Measurements from ENCODE around the gene PLEKHA5. TPM values are rescaled to one million over a fixed set of nuclear protein-coding genes. Genes with fewer than 3 reads are reported as not detected.

The PLEKHA5 gene
- total RNA-seq, 4 donors from 2014 or later: 25.8 to 65.5 (median 34.1) TPM

DNA sequence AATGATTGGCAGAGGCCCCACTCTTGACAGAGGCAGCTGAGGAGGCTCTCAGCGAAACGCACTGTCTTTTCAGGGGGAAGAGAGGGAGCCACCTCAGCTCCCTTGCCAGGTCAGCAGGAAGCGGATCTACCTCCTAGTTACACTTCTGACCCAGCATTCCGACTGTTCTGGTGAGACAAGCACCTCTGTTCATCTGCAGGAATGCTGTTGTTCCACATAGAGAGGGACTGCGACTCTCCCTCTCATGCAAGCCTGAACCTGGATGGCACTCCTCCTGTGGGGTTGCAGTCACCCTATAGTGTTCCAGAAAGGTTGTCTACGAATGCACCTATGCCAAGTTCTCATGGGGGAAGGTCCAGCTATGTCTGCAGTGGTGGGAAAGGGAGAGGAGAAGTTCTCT, 272.7 kb downstream of the PLEKHA5 start:
- WGBS: 33% methylated on average over 6 of the region's 6 CpGs
- H3K27me3 ChIP-seq: no peaks in the 10 kb centered on the region
- H3K4me3 ChIP-seq: no peak overlapping the region
- H3K27ac ChIP-seq: no peak overlapping the region
- H3K36me3 ChIP-seq: no peaks in the 10 kb centered on the region
- DNase-seq (ENCODE audit: low spot score in 2 of 2): no peak
- no peaks in the 10 kb centered on the region for H3K9me3 ChIP-seq
- H3K4me1 ChIP-seq: peaks cover 30% of the 10 kb centered on the region
- no peak for TF ChIP-seq POLR2A (IDR thresholded peaks at IDR 0.05)
- TF ChIP-seq, protein P1, sequence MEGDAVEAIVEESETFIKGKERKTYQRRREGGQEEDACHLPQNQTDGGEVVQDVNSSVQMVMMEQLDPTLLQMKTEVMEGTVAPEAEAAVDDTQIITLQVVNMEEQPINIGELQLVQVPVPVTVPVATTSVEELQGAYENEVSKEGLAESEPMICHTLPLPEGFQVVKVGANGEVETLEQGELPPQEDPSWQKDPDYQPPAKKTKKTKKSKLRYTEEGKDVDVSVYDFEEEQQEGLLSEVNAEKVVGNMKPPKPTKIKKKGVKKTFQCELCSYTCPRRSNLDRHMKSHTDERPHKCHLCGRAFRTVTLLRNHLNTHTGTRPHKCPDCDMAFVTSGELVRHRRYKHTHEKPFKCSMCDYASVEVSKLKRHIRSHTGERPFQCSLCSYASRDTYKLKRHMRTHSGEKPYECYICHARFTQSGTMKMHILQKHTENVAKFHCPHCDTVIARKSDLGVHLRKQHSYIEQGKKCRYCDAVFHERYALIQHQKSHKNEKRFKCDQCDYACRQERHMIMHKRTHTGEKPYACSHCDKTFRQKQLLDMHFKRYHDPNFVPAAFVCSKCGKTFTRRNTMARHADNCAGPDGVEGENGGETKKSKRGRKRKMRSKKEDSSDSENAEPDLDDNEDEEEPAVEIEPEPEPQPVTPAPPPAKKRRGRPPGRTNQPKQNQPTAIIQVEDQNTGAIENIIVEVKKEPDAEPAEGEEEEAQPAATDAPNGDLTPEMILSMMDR (IDR thresholded peaks at IDR 0.05): no peak
- TF ChIP-seq POLR2AphosphoS5 (IDR thresholded peaks at IDR 0.05): no peak
- no peak for TF ChIP-seq EP300 (IDR thresholded peaks at IDR 0.05)

- TF ChIP-seq, protein P1 (IDR thresholded peaks at IDR 0.05): no peak
- TF ChIP-seq POLR2AphosphoS5 (IDR thresholded peaks at IDR 0.05): no peak
- no peak for TF ChIP-seq EP300 (IDR thresholded peaks at IDR 0.05)
- no peak for TF ChIP-seq POLR2A (IDR thresholded peaks at IDR 0.05)
- no peak overlapping the region for H3K27ac ChIP-seq
- DNase-seq (ENCODE audit: low spot score in 2 of 2): no peak
- 86% methylated on average over 3 of the region's 4 CpGs for WGBS
- H3K4me1 ChIP-seq: peaks cover 28% of the 10 kb centered on the region
- no peaks in the 10 kb centered on the region for H3K27me3 ChIP-seq
- no peaks in the 10 kb centered on the region for H3K36me3 ChIP-seq
- H3K4me3 ChIP-seq: no peak overlapping the region
- H3K9me3 ChIP-seq: no peaks in the 10 kb centered on the region
These were observed 273.4 kb downstream of the PLEKHA5 start for GRCh38 chr12:19402743-19403431.

DNA sequence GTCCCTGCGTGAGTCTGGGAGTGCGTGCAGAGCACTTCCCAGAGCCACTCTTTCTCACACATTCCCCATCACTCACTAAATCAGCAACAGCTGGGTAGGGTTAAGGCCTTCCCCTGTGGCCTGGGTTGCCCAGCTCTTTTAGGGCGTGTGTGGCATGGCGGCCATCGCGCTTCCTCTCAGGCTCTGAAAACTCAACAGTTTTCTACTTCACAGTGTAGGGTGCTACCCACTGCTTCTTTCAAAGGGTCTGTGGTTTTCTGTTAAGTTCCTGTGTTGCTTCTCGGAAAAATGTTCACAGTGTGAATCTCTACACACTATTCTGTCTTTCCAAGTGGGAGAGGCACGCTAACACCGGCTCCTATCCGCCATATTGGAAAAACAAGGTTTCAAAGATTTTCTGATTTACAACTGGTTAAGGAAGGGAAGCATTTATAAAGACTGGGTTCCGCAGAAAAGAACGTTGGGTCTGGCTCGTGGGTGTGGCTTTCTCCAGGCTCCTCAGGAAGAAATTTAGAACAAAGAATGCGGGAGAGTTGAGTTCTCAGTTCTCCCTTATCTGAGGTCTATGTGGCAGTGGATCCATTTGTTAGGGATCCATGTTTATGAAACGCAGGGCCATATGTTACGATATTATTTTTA, 274.8 kb downstream of the PLEKHA5 start:
- peaks cover 21% of the 10 kb centered on the region for H3K4me1 ChIP-seq
- no peaks in the 10 kb centered on the region for H3K9me3 ChIP-seq
- no peak overlapping the region for H3K27ac ChIP-seq
- WGBS: 94% methylated on average over 16 of the region's 16 CpGs
- TF ChIP-seq EP300 (IDR thresholded peaks at IDR 0.05): no peak
- TF ChIP-seq, protein P1 (IDR thresholded peaks at IDR 0.05): no peak
- TF ChIP-seq POLR2A (IDR thresholded peaks at IDR 0.05): no peak
- TF ChIP-seq POLR2AphosphoS5 (IDR thresholded peaks at IDR 0.05): no peak
- no peak overlapping the region for H3K4me3 ChIP-seq
- H3K36me3 ChIP-seq: no peaks in the 10 kb centered on the region
- H3K27me3 ChIP-seq: no peaks in the 10 kb centered on the region
- DNase-seq (ENCODE audit: low spot score in 2 of 2): no peak

DNA sequence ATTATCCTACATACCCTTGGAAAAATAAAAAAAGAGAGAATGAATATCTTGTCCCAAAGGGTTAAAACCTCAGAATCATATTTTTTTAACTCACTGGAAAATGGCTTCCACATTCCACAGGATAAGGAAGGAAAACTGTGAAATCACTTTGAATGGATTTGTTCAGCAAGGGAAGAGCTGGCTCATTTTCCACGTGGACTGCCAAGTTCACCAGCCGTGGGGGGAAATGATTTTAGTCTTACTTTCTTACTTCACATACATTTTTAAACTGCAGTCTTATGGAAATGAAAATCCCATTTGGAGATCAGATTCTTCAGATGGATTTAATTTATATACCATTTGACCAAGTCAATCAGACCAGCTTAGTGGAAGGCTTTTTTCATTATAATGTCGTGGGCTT, 279.8 kb downstream of the PLEKHA5 start:
- Histone ChIP-seq H3K4me3 (no peak overlapping the region), H3K36me3 (no peaks in the 10 kb centered on the region), H3K9me3 (no peaks in the 10 kb centered on the region), H3K27ac (no peak overlapping the region), H3K27me3 (no peaks in the 10 kb centered on the region), H3K4me1 (peaks cover 18% of the 10 kb centered on the region)
- TF ChIP-seq EP300 (IDR thresholded peaks at IDR 0.05): no peak
- TF ChIP-seq POLR2AphosphoS5 (IDR thresholded peaks at IDR 0.05): no peak
- TF ChIP-seq, protein P1 (IDR thresholded peaks at IDR 0.05): no peak
- TF ChIP-seq POLR2A (IDR thresholded peaks at IDR 0.05): no peak
- DNase-seq (ENCODE audit: low spot score in 2 of 2): no peak
- 10% methylated on average over 3 of the region's 3 CpGs for WGBS

DNA sequence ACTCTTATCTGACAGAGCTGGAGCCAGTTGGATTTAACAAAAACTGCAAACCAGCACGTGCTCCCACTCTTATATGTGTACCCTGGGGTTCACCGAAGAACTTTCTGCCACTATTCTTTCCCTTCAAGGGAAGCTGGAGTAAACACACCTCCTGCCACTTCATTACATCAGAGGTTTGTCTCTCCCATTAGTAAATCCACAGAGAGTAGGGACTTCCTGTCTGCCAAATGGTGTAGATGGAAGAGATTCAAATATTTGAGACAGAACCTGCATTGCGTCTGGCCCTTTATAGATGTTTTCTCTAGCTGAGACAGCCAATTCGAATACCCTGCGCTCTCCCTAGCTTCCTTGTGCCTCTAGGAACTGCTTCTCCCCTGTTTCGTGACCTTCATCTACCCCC, 280.7 kb downstream of the PLEKHA5 start:
- WGBS: 37% methylated on average over 6 of the region's 6 CpGs
- Histone ChIP-seq H3K27ac (no peak overlapping the region), H3K9me3 (no peaks in the 10 kb centered on the region), H3K4me1 (peaks cover 18% of the 10 kb centered on the region), H3K4me3 (no peak overlapping the region), H3K36me3 (no peaks in the 10 kb centered on the region), H3K27me3 (no peaks in the 10 kb centered on the region)
- TF ChIP-seq, protein P1 (IDR thresholded peaks at IDR 0.05): no peak
- TF ChIP-seq POLR2AphosphoS5 (IDR thresholded peaks at IDR 0.05) (no peak), POLR2A (IDR thresholded peaks at IDR 0.05) (no peak)
- no peak for DNase-seq (ENCODE audit: low spot score in 2 of 2)
